ENCODE results near the gene NT5DC3.

The NT5DC3 gene

GRCh38 chr12:103762473-103762872 lies 78.6 kb downstream of the NT5DC3 start:
- no peak for FAIRE-seq
- no peak for DNase-seq (ENCODE audit: extremely low spot score, insufficient read length, low read depth)

GRCh38 chr12:103758310-103759089 lies 82.5 kb downstream of the NT5DC3 start:
- DNase-seq (ENCODE audit: extremely low spot score, insufficient read length, low read depth) (no peak), FAIRE-seq (no peak)

GRCh38 chr12:103757248-103757647 lies 83.8 kb downstream of the NT5DC3 start:
- DNase-seq (ENCODE audit: extremely low spot score, insufficient read length, low read depth) (no peak), FAIRE-seq (no peak)

GRCh38 chr12:103756443-103756842 lies 84.6 kb downstream of the NT5DC3 start:
- FAIRE-seq = no peak
- DNase-seq (ENCODE audit: extremely low spot score, insufficient read length, low read depth) = no peak

GRCh38 chr12:103755425-103755824 lies 85.6 kb downstream of the NT5DC3 start:
- DNase-seq (ENCODE audit: extremely low spot score, insufficient read length, low read depth) = no peak

GRCh38 chr12:103751600-103751999 lies 89.4 kb downstream of the NT5DC3 start:
- DNase-seq (ENCODE audit: extremely low spot score, insufficient read length, low read depth) (no peak), FAIRE-seq (no peak)

More at GRCh38 chr12:103755425-103755824, 85.6 kb downstream of the NT5DC3 start:
- FAIRE-seq = no peak

GRCh38 chr12:103751171-103751570 lies 89.9 kb downstream of the NT5DC3 start:
- DNase-seq (ENCODE audit: extremely low spot score, insufficient read length, low read depth) (no peak), FAIRE-seq (no peak)

- FAIRE-seq = no peak
Observed at GRCh38 chr12:103748875-103749274, 92.2 kb downstream of the NT5DC3 start.

GRCh38 chr12:103748002-103748401 lies 93.0 kb downstream of the NT5DC3 start:
- DNase-seq (ENCODE audit: extremely low spot score, insufficient read length, low read depth) (no peak), FAIRE-seq (no peak)

More at GRCh38 chr12:103748875-103749274, 92.2 kb downstream of the NT5DC3 start:
- DNase-seq (ENCODE audit: extremely low spot score, insufficient read length, low read depth) = no peak

- FAIRE-seq (no peak), DNase-seq (ENCODE audit: extremely low spot score, insufficient read length, low read depth) (no peak)
Observed at GRCh38 chr12:103745962-103746361, 95.1 kb downstream of the NT5DC3 start.

- FAIRE-seq = no peak
- no peak for DNase-seq (ENCODE audit: extremely low spot score, insufficient read length, low read depth)
Observed at GRCh38 chr12:103743788-103744187, 97.2 kb downstream of the NT5DC3 start.

- FAIRE-seq (no peak), DNase-seq (ENCODE audit: extremely low spot score, insufficient read length, low read depth) (no peak)
Observed at GRCh38 chr12:103742349-103742932, 98.6 kb downstream of the NT5DC3 start.

GRCh38 chr12:103737881-103738280 lies 103.2 kb downstream of the NT5DC3 start:
- DNase-seq (ENCODE audit: extremely low spot score, insufficient read length, low read depth) (no peak), FAIRE-seq (no peak)

GRCh38 chr12:103736572-103736971 lies 104.5 kb downstream of the NT5DC3 start:
- DNase-seq (ENCODE audit: extremely low spot score, insufficient read length, low read depth) = no peak
- FAIRE-seq = no peak

- no peak for DNase-seq (ENCODE audit: extremely low spot score, insufficient read length, low read depth)
- FAIRE-seq = no peak
Observed at GRCh38 chr12:103735291-103735690, 105.7 kb downstream of the NT5DC3 start.

GRCh38 chr12:103734863-103735262 lies 106.2 kb downstream of the NT5DC3 start:
- no peak for DNase-seq (ENCODE audit: extremely low spot score, insufficient read length, low read depth)
- FAIRE-seq = no peak

GRCh38 chr12:103731539-103731938 lies 109.5 kb downstream of the NT5DC3 start:
- FAIRE-seq (no peak), DNase-seq (ENCODE audit: extremely low spot score, insufficient read length, low read depth) (no peak)

GRCh38 chr12:103729499-103729898 lies 111.5 kb downstream of the NT5DC3 start:
- FAIRE-seq (no peak), DNase-seq (ENCODE audit: extremely low spot score, insufficient read length, low read depth) (no peak)

- FAIRE-seq (no peak), DNase-seq (ENCODE audit: extremely low spot score, insufficient read length, low read depth) (no peak)
Observed at GRCh38 chr12:103728323-103728722, 112.7 kb downstream of the NT5DC3 start.

- DNase-seq (ENCODE audit: extremely low spot score, insufficient read length, low read depth) = no peak
- FAIRE-seq = no peak
Observed at GRCh38 chr12:103727638-103728037, 113.4 kb downstream of the NT5DC3 start.

GRCh38 chr12:103725398-103725797 lies 115.6 kb downstream of the NT5DC3 start:
- no peak for FAIRE-seq
- no peak for DNase-seq (ENCODE audit: extremely low spot score, insufficient read length, low read depth)
